PC-9 (cell line): ENCODE results near the gene ARID3A.

Experiments used
- CTCF ChIP-seq: fragments of 200-600 bp; sonication (generic); conservative IDR thresholded peaks from 2 replicates; pipeline ENCODE4 v1.6.1; 2017; ENCODE audit warnings: mixed run types, antibody characterized with exemption, mild to moderate bottlenecking, moderate library complexity
- EZH2 ChIP-seq: fragments of 200-600 bp; sonication (generic); IDR thresholded peaks from 2 replicates; pipeline ENCODE4 v1.8.0; 2017; ENCODE audit warnings: antibody characterized with exemption, low read depth

- TF ChIP-seq CTCF, result no peak
- TF ChIP-seq EZH2, result no peak
Observed at GRCh38 chr19:995051-995827, 69.4 kb downstream of the ARID3A start.
